ENCODE measurements around the gene TANC1. TPM values are rescaled to one million over a fixed set of nuclear protein-coding genes. Genes with fewer than 3 reads are reported as not detected.

The TANC1 gene
- total RNA-seq, 4 donors from 2014 or later, result 20.6 to 64.8 (median 31.5) TPM

DNA sequence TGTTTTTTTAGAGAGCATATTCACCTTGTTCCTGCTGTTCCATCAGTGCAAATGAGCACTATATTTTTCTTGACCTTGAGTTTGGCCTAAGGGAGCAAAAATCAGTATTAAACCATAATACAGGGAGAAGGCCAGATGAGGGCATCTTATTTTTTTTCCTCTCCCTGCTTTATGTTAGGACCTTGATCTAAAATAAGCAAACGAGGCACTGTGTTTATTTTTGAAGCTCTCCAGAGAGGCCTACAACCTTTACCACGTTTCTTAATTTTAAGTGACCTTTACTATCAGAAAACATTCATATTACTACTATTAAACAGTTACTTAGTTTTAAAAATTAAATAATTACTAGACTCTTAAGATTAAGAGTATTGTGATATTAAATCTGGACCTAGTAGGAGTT, 100.8 kb downstream of the TANC1 start:
- TF ChIP-seq CTCF (IDR thresholded peaks at IDR 0.05; ENCODE audit: low read depth), result no peak

- no peak for TF ChIP-seq CTCF (IDR thresholded peaks at IDR 0.05; ENCODE audit: low read depth)
Measured at GRCh38 chr2:159070235-159070634, 101.8 kb downstream of the TANC1 start.

DNA sequence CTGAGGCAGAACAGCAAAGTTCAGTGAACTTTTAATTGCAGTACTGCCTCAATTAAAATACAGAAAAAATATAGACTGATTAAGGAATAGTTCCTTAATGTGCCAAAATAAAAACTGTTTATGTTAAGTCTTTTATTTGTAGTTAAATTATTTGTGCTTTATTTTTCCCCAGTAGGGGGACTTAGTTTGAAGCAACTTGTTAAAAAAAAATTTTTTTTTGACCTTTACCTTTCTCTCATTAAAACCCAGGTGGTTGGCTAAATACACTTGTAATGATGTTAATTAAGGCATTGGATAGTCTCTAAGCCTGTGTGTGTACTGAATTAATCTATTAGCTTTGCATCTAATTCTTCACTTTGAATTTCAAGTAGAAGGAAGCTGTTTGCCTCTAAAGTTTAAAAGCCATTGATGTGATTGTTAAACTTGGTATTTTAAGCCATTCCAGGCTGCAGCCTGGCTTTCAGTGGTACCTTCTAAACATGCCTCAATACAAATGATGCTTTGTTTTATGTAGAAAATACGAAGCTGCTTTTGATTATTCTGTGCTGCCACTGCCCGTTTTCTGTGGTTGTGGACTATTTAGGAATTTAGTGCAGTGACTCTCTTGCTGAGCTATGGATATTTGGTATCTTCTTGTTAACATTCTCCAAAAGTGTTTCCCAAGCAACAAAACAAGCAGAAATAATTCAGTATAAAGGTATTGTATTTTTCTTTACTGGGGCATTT, 102.9 kb downstream of the TANC1 start:
- no peak for TF ChIP-seq CTCF (IDR thresholded peaks at IDR 0.05; ENCODE audit: low read depth)

DNA sequence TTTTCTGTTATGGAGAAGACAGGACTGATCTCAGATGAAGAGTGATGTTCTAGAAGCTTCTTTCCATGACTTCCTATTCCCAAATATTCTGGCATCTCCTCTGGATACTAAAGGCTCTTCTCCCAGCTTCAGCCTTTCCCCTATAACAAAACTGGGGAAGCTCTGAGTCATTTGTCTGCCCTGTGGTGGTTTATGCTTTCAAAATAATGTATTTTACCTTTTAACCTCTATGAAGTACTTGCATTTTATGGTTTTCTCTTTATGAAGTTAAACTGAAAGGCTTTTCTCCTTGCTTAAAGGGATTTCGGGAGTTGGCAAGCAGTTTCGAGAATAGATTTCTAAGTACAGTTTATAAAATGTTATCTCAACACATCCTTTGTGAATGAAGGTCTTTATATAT, 104.4 kb downstream of the TANC1 start:
- TF ChIP-seq CTCF (IDR thresholded peaks at IDR 0.05; ENCODE audit: low read depth), result no peak

GRCh38 chr2:159073256-159073655, 104.8 kb downstream of the TANC1 start:
- TF ChIP-seq CTCF (IDR thresholded peaks at IDR 0.05; ENCODE audit: low read depth), result no peak

- TF ChIP-seq CTCF (IDR thresholded peaks at IDR 0.05; ENCODE audit: low read depth), result no peak
Measured at GRCh38 chr2:159074605-159075004, 106.2 kb downstream of the TANC1 start.

GRCh38 chr2:159075727-159076126, 107.3 kb downstream of the TANC1 start:
- TF ChIP-seq CTCF (IDR thresholded peaks at IDR 0.05; ENCODE audit: low read depth), result no peak

Data from subcutaneous adipose tissue (tissue), 4 donors.